ENCODE results near the gene KHNYN.

Gene KHNYN

GRCh38 chr14:24434036-24434435, 4.3 kb downstream of the KHNYN start:
- in situ Hi-C loops (cut with MboI; ENCODE audit: low sequenced_read_pairs, unreplicated experiment), result loop anchor here (10.0 kb wide), 1 partner anchor 69 kb away; the partner anchor contains the start of gene NFATC4
- no peak for DNase-seq (ENCODE audit: low spot score)
- TF ChIP-seq CTCF (IDR thresholded peaks at IDR 0.05; ENCODE audit: borderline replicate concordance, control extremely low read depth, extremely low read depth, insufficient read depth, missing control alignments), result no peak

DNA sequence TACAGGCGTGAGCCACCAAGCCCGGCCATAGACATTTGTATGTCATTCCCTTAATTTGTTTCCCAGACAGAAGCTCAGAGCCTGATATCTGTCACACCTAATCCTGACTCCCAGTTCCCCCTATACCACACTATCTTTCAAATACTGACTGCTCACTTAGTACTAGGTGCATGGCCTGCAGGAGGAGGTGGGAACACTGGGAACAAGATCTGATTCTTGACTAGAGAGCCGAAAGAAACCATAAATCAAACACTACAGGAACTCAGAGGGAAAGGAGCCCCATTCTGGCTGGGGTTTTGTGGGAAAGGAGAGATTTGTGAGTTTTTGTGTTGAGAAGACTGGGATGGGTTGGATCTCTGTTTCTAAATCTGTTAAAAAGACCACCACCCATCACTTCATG, 4.9 kb downstream of the KHNYN start:
- no peak for DNase-seq (ENCODE audit: low spot score)

DNA sequence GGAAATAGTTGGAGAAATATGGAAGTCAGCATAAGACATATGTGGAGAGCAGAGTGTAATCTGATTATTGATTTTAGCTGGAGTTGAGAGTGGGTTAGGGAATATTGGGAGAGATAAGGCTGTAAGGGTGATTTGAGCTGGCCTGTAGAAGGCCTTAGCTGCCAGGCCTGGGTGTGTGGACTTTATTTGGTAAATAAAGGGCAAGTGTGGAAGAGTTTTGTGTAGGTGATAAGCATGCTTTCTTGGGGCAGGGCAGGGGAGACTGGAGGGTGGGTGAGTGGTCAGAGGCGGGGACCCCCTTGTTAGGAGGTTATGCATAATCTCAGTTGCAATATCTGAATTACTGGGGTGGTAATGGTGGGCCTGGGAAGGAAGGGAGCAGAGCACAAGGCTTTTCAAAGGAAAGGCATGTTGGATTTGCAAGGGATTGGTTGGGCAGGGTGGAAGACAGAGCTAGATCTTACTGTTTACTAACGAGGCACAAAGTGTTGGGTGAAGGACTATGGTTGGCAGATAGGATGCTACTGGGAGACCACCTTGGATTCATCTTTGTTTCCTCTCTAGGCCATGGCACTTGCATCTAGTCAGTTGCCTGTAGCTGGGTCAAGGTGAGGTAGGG, 5.5 kb downstream of the KHNYN start:
- no peak for DNase-seq (ENCODE audit: low spot score)
- TF ChIP-seq CTCF (IDR thresholded peaks at IDR 0.05; ENCODE audit: borderline replicate concordance, control extremely low read depth, extremely low read depth, insufficient read depth, missing control alignments), result no peak
- in situ Hi-C loops (cut with MboI; ENCODE audit: low sequenced_read_pairs, unreplicated experiment), result loop anchor here (5.0 to 10.0 kb wide), 2 partner anchors 70 to 113 kb away; partner anchors contain the start of gene NFATC4

More for the DNA sequence above, 4.9 kb downstream of the KHNYN start:
- no peak for TF ChIP-seq CTCF (IDR thresholded peaks at IDR 0.05; ENCODE audit: borderline replicate concordance, control extremely low read depth, extremely low read depth, insufficient read depth, missing control alignments)
- in situ Hi-C loops (cut with MboI; ENCODE audit: low sequenced_read_pairs, unreplicated experiment), result loop anchor here (5.0 to 10.0 kb wide), 2 partner anchors 70 to 112 kb away; partner anchors contain the start of gene NFATC4

DNA sequence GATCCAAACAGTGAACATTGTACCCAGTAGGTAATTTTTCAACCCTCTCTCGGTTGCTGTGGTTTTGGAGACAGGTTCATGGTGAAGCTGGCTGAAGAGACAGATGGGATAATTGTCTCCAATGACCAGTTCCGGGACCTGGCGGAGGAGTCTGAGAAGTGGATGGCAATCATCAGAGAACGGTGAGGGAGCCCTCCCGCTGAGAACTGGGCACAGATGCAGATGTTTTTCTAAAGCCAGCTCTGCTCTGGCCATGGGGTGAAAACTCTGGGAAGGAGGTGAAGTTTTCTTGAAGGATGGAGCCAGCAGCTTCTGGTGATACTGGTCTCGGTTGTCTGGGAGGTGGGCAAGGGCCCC, 6.2 kb downstream of the KHNYN start:
- in situ Hi-C loops (cut with MboI; ENCODE audit: low sequenced_read_pairs, unreplicated experiment), result loop anchor here (5.0 to 10.0 kb wide), 2 partner anchors 71 to 114 kb away; partner anchors contain the start of gene NFATC4
- DNase-seq (ENCODE audit: low spot score), result peak; percentile 10
- TF ChIP-seq CTCF (IDR thresholded peaks at IDR 0.05; ENCODE audit: borderline replicate concordance, control extremely low read depth, extremely low read depth, insufficient read depth, missing control alignments), result no peak

DNA sequence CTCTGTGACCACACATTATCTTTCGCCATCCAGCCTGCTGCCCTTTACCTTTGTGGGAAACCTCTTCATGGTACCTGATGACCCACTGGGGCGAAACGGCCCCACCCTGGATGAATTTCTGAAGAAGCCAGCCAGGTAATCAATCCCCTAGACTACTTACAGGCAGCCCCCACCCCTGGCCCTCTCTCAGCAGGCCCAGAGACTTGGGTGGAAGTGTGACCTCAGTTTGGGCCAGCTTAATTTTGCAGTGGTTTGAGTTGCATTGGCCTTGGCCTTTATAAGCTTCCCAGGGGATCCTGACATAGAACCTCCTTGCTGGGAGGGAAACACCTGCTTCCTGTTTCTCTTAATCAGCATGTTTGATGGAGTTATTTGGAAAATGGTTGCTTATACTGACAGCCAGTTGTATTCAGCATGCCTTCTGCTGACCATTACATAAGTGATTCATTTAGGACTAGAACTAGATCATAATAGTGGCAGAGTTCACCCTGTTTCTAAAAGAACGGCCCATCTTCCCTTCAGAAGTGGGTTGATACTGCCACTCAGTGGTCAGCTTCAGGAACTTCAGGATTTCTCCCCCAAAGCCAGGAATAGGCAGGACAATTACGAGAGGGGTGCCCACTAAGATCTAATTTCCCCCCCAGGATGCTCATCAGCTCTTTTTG, 6.7 kb downstream of the KHNYN start:
- in situ Hi-C loops (cut with MboI; ENCODE audit: low sequenced_read_pairs, unreplicated experiment), result loop anchor here (5.0 to 10.0 kb wide), 2 partner anchors 72 to 114 kb away; partner anchors contain the start of gene NFATC4
- DNase-seq (ENCODE audit: low spot score), result peak; percentile 76
- peak; percentile 57 for TF ChIP-seq CTCF (IDR thresholded peaks at IDR 0.05; ENCODE audit: borderline replicate concordance, control extremely low read depth, extremely low read depth, insufficient read depth, missing control alignments)

- DNase-seq (ENCODE audit: low spot score), result peak; percentile 10
- in situ Hi-C loops (cut with MboI; ENCODE audit: low sequenced_read_pairs, unreplicated experiment), result loop anchor here (5.0 to 10.0 kb wide), 2 partner anchors 72 to 115 kb away; partner anchors contain the start of gene NFATC4
- no peak for TF ChIP-seq CTCF (IDR thresholded peaks at IDR 0.05; ENCODE audit: borderline replicate concordance, control extremely low read depth, extremely low read depth, insufficient read depth, missing control alignments)
Measured at GRCh38 chr14:24437020-24437735, 7.4 kb downstream of the KHNYN start.
